Measurements from ENCODE around the gene CHRNA4. TPM values are rescaled to one million over a fixed set of nuclear protein-coding genes. Genes with fewer than 3 reads are reported as not detected.

The CHRNA4 gene
- total RNA-seq, 2 experiments from 2014 or later = not detected

DNA sequence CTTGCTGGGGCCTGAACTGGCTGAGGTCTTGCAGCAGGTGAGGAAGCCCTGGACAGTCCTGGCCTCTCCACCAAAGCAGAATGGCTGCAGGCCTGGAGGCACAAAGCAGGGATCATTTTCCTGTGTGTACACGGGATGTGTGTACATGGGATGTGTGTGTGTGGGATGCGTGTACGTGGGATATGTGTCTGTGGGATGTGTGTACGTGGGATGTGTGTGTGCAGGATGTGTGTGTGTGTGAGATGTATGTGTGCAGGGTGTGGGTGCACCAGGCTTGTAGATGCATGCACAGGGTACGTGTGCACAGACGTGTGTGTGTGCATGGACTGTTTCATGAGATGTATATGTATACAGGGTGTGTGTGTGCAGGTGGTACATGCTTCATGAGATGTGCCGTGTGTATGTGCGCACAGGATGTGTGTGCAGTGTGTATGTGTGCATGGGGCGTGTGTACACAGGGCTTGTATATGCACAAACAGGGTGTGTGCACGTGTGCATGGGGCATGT is 7.9 kb upstream of the CHRNA4 start:
- POLR2A ChIA-PET = no interaction called here
- H3K27ac Mint-ChIP-seq = no peak overlapping the region
- H3K27me3 Mint-ChIP-seq = no peaks in the 10 kb centered on the region
- H3K4me1 Mint-ChIP-seq = no peaks in the 10 kb centered on the region
- no peaks in the 10 kb centered on the region for H3K9me3 Mint-ChIP-seq
- H3K36me3 Mint-ChIP-seq (ENCODE audit: low read depth) = no peaks in the 10 kb centered on the region
- DNase-seq = no peak
- CTCF ChIA-PET = no interaction called here
- H3K4me3 Mint-ChIP-seq = no peak overlapping the region

DNA sequence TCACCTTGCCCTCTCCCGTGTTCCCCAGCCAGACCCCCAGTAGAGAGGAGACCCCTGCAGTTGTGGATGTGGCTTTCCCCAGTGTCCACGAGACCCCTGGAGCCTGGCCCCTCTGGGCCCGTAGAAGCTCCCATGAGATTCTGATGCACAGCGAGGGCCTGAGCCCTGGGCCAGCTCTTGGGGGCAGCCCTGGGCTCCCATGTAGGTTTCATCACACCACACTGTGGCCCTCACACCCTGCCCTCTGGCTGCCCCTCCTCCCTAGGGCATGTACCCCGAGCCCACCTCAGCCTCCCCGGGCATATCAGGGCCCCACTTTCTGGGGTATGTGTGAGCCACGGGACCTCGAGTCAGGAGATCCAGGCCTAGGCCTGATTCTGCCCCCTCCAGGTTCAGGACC is 7.0 kb upstream of the CHRNA4 start:
- no peaks in the 10 kb centered on the region for H3K36me3 Mint-ChIP-seq (ENCODE audit: low read depth)
- H3K9me3 Mint-ChIP-seq = no peaks in the 10 kb centered on the region
- H3K4me1 Mint-ChIP-seq = no peaks in the 10 kb centered on the region
- no peak overlapping the region for H3K4me3 Mint-ChIP-seq
- H3K27ac Mint-ChIP-seq = no peak overlapping the region
- POLR2A ChIA-PET = no interaction called here
- H3K27me3 Mint-ChIP-seq = no peaks in the 10 kb centered on the region
- CTCF ChIA-PET = no interaction called here
- DNase-seq = no peak

DNA sequence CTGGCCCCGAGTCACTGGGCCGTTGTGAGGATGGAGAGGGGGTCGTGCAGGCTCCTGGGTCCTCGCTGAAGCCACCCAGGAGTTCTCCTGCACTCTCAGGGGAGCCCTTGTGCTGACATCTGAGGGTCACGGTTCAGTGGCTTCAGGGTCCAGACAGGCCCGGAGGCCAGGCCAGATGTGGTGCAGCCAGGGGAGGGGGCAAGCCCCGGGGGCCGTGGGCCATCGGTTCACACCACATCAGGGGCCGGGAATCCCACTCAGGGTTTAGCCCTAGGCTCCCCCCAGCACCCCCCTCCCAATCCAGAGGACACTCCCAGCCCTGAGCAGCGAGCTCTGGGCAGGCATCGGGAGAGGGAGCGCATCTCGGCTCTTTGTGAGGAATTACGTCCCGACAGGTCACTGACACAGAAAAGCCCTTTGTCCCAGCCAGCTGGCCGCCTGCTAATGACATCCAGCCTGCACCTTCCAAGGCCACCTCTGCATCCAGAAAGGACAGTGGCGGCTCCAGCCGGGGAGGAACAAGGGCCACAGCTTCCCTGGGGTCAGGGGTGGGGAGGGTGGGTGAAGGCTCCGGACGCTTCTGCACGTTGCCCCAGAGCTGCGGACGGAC is 6.4 kb upstream of the CHRNA4 start:
- ChIA-PET CTCF (no interaction called here), POLR2A (no interaction called here)
- H3K27me3 Mint-ChIP-seq = peaks cover 4% of the 10 kb centered on the region
- no peak for DNase-seq
- H3K27ac Mint-ChIP-seq = no peak overlapping the region
- H3K4me3 Mint-ChIP-seq = no peak overlapping the region
- H3K4me1 Mint-ChIP-seq = no peaks in the 10 kb centered on the region
- H3K9me3 Mint-ChIP-seq = no peaks in the 10 kb centered on the region
- H3K36me3 Mint-ChIP-seq (ENCODE audit: low read depth) = no peaks in the 10 kb centered on the region

DNA sequence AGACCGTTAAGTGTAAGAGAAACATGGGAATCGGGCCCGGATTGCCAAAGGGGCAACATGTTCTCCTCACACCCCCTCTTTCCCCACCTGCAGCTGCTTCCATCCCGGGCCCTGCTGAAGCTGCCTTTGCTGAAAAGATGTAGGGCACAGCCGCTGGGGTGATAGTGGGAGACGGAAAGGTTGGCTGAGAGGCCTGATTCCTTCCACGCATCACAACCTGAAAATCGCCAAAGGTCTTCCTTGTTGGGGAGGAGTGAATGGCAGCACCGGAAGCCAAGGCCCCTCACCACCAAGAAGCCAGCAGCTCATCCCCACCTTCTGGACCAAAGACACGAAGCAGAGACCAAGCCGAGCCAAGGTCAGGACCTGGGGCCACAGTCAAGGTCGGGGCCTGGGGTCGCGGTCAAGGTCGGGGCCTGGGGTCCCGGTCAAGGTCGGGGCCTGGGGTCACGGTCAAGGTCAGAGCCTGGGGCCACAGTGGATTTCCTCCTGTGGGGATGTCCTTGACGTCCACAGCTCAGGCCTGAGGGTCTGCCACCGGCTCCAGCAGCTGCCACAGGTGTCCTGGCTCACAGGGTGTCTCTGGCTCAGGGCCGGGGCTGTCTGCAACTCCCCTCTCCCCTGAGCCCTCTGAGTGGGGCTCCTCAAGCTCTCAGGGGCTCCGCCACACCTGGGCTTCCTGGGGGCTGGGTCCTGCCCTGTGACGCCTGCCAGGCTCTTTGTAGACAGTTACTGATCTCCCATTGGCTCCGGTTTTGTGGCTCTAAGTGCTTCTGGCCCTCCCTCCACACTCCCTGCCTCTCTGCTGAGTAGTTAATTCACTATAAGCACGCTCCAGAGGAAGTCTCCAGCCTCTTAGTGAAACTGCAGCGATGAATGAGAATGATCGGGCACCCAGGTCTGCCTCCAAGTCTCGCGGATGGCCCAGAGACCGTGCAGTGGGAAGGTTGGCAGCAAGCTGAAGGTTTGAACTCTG is 5.5 kb upstream of the CHRNA4 start:
- no peak overlapping the region for H3K4me3 Mint-ChIP-seq
- POLR2A ChIA-PET = no interaction called here
- CTCF ChIA-PET = no interaction called here

DNA sequence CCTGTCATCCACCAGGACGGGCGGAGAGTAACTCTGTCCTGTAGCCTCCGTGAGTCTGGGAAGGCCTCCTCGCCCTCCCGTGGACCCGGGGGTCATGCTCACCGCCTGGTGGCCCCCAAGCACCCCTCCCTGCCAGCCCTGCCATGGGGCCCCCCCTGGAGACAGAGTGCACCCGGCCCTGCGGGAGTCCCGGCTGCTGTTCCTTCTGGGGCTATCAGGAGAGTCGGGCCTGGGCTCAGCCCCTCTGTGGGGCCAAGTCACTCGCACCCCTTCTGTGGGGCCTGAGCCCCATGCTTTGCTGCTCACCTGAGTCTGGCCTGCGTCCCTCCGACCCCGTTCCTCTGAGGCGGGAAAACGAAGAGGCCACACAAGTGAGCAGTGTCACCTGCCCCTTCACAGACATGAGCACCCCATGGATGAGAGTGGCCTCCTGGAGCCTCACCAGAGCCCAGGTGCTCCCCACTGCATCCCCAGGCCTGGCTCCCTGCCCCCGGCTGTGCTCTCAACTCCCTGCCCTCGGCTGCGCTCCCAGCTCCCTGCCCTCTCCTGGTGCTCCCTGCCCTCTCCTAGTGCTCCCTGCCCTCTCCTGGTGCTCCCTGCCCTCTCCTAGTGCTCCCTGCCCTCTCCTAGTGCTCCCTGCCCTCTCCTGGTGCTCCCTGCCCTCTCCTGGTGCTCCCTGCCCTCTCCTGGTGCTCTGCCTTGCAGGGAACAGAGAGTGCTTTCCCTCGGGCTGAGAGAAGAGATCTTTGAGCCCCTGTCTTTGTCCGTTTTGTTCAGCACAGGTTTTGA is 4.6 kb upstream of the CHRNA4 start:
- peaks cover 6% of the 10 kb centered on the region for H3K27me3 Mint-ChIP-seq
- H3K4me1 Mint-ChIP-seq = no peaks in the 10 kb centered on the region
- no peak for DNase-seq
- H3K27ac Mint-ChIP-seq = no peak overlapping the region
- CTCF ChIA-PET = no interaction called here
- no peak overlapping the region for H3K4me3 Mint-ChIP-seq
- no peaks in the 10 kb centered on the region for H3K9me3 Mint-ChIP-seq
- POLR2A ChIA-PET = no interaction called here
- H3K36me3 Mint-ChIP-seq (ENCODE audit: low read depth) = no peaks in the 10 kb centered on the region

More for the DNA sequence above, 5.5 kb upstream of the CHRNA4 start:
- Mint-ChIP-seq H3K9me3 (no peaks in the 10 kb centered on the region), H3K27ac (no peak overlapping the region), H3K4me1 (no peaks in the 10 kb centered on the region), H3K27me3 (peaks cover 6% of the 10 kb centered on the region), H3K36me3 (ENCODE audit: low read depth) (no peaks in the 10 kb centered on the region)
- no peak for DNase-seq

DNA sequence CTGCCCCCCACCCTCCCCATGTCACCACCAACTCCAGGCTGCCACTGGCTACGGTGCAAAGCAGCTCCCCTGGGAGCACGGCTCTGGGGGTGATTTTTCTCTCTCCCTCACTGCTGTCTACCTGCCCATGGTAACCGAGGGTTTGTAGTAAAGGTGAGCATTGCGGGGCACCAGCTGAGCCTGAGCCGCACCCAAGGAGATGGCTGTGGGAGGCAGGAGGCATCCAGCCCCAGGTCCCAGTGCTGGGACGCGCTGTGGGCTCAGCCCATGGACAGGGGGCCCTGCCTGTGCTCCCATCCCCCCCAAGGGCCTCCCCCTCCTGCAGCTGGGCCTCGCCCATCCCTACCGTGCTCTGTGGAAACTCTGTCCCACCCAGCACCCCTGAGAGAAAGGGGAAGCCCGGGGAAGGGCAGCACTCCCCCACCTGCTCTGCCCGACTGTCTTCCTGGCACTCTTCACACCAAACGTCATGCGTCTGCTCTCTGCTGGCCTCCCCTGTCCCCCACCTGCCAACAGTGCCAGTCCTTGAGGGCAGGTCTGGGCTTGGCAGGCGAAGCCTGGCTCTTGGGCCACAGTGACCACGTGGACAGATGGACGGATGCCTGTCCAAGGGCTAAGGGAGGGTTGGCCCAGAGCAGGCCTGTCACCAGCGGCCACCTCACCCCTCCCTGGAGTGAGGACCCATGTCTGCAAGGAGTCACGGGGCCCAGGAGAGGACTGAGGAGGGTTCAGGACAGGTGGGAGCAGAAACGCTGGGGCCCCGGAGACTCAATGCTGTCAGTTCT is 3.8 kb upstream of the CHRNA4 start:
- no peak for DNase-seq
- ChIA-PET CTCF (no interaction called here), POLR2A (no interaction called here)
- H3K4me1 Mint-ChIP-seq = no peaks in the 10 kb centered on the region
- peaks cover 8% of the 10 kb centered on the region for H3K27me3 Mint-ChIP-seq
- H3K4me3 Mint-ChIP-seq = no peak overlapping the region
- H3K9me3 Mint-ChIP-seq = no peaks in the 10 kb centered on the region
- H3K27ac Mint-ChIP-seq = no peak overlapping the region
- no peaks in the 10 kb centered on the region for H3K36me3 Mint-ChIP-seq (ENCODE audit: low read depth)

DNA sequence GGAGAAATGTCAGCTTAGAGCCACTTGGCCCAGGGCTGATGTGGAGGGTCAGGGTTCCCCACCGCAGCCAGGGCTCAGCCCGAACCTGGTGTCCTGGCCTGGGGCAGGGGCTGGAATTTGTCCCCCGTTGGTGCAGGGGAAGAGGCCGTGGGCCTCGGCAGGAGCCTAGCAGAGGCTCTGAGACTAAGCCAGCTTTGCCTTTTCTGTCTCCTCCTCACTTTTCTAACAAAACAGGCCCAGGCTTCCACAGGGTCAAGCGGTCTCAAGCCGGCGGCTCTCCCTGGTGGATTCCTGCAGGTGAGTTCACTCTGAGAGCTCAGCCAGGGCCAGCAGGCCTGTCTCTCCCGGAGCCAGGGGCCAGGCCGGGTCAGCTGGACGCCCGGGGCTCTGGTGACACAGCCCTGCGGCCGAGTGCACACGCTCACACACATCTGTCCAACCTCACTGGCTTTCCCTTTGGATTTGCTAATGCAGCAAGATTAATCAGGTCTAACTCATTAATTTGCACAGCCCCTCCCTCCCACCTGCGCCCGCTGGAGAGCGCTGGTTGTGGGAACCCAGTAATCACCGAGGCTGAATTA is 2.9 kb upstream of the CHRNA4 start:
- Mint-ChIP-seq H3K9me3 (no peaks in the 10 kb centered on the region), H3K27ac (no peak overlapping the region), H3K4me3 (no peak overlapping the region), H3K4me1 (no peaks in the 10 kb centered on the region), H3K27me3 (peaks cover 11% of the 10 kb centered on the region), H3K36me3 (ENCODE audit: low read depth) (no peaks in the 10 kb centered on the region)
- ChIA-PET CTCF (no interaction called here), POLR2A (no interaction called here)
- DNase-seq = no peak

DNA sequence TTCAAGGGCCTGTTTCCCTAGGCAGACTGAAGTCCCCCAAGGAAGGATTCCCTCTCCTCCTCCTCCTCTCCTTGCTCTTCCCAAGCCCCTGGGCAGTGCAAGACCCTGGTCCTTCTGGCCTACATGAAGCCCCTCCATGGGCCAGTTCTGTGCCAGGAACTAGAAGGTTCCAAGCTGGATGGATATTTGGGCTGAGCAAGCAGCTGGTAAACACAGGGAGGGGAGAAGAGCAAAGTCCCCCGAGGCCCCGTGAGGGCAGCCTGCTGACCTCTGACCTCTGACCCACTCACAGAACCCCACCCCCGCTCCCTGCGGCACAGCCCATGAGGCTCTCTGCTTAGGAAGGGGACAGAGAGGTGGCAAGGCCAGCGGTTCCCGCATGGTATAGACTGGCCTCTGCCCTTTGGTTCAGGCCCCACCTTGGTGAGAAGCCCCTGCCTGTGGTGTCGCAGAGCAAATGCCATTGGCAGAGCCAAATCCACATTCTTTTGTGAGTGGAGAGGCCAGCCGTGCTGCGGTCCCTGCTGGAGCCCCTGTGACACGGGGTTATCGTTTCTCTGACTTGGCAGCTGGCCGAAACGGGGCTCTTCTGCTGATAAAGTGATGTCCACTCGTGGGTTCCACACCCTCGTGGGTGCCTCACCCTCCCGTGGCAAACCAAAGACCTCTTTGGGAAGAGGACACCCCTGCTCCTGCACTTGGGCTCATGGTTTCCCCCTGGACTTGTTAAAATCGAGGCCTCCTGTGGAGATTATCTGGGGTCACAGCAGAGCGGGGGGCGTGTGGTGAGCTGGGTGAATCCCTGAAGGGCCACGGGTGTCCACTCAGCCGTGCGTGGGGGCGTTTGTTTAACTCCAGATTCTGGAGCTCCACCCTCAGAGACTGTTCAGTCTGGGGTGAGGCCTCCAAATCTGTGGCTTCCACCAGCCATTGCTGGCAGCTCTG is 2.1 kb upstream of the CHRNA4 start:
- no peaks in the 10 kb centered on the region for H3K4me1 Mint-ChIP-seq

DNA sequence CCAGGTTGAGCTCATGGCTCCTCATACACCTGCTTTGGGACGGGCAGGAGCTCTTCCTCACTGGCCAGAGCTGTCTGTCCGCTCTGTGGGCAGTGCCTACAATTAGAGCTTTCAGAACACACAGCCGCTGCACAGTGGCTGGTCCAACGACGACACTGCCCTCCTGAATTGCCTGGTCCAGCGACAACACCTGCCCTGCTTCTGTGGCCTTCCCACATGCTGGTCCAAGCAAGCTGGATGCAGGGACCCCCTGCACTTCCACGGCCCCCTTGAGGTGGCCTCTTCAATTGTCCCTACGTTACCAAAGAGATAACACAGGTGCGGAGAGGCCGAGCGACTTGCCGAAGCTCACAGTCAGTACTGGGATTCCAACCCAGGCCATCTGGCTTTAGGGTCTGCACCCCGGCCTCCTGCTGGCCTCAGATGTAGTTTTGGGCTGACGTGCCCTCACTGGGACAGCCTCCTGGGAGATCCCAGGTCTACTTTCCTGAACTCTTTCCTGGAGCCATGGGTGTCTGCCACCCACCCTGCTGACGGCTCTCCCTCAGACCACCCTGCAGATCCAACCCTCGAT is 1.4 kb upstream of the CHRNA4 start:
- POLR2A ChIA-PET = no interaction called here
- no peak for DNase-seq
- CTCF ChIA-PET = no interaction called here
- no peak overlapping the region for H3K4me3 Mint-ChIP-seq
- no peaks in the 10 kb centered on the region for H3K4me1 Mint-ChIP-seq
- H3K27ac Mint-ChIP-seq = no peak overlapping the region
- H3K9me3 Mint-ChIP-seq = no peaks in the 10 kb centered on the region
- peaks cover 11% of the 10 kb centered on the region for H3K27me3 Mint-ChIP-seq
- H3K36me3 Mint-ChIP-seq (ENCODE audit: low read depth) = no peaks in the 10 kb centered on the region

More for the DNA sequence above, 2.1 kb upstream of the CHRNA4 start:
- Mint-ChIP-seq H3K27ac (no peak overlapping the region), H3K4me3 (no peak overlapping the region), H3K9me3 (no peaks in the 10 kb centered on the region), H3K36me3 (ENCODE audit: low read depth) (no peaks in the 10 kb centered on the region), H3K27me3 (peaks cover 11% of the 10 kb centered on the region)
- POLR2A ChIA-PET = no interaction called here
- CTCF ChIA-PET = no interaction called here
- DNase-seq = no peak

DNA sequence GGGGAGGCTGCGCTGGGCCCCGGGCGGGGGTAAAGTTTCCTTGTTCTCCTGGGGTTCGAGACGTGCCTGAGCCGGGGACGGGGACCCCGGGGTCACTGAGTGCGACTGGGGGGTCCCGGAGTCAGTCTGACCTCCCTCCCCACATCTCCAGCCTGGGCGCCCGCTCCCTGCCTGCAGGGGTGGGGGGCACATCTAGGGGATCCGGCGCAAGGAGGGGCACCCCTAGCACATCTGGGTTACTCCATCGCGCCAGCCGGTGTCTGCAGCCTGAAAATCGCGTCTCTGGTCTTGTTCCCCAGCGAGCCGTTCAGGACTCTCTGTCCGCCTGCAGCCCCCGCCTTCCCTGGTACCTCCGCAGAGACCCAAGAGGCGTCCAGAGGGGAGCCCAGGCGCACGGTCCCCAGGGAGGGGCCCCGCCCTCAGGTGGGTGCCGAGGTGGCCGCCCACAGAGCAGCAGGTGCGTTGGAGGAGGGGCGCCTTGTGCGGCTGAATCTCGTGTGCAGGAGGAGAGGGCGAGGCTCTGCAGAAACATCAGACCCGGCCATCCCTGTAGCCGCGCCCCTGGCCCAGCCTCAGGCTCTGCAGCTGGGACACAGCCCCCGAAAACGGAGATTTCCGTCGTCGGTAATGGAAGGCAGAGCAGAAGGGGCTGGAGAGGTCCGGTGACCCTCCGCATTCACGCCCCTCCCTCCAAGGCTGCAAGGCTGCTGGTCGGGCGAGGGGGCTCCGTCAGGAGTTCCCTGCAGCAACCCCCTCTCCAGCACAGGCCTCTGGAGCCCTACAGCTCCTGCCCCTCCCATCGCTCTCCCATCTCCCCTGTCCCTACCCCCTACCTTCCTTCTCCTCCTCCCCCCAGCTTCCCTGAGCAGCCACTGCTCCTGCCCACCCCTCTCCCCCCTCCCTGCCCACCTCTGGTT is 628 bp upstream of the CHRNA4 start:
- ChIA-PET POLR2A (no interaction called here), CTCF (no interaction called here)
- Mint-ChIP-seq H3K27me3 (peaks cover 11% of the 10 kb centered on the region), H3K4me1 (no peaks in the 10 kb centered on the region), H3K4me3 (no peak overlapping the region), H3K27ac (no peak overlapping the region), H3K36me3 (ENCODE audit: low read depth) (no peaks in the 10 kb centered on the region), H3K9me3 (no peaks in the 10 kb centered on the region)
- no peak for DNase-seq

Measured in activated CD4-positive, alpha-beta memory T cell treated with anti-CD3 and anti-CD28 coated beads, Interleukin-2, amount 10 ng/mL, durations not matched to agents 7 days and 5 days (primary cell).